Fibroblast of skin of right quadriceps (primary cell): ENCODE results near the gene SH2D5.
A peak's percentile ranks its signal among the peaks of the same experiment; 100 is the strongest.

Source experiments
- DNase-seq: peaks from one replicate; pipeline ENCODE4 v3.0.0-alpha.2; 2013

SH2D5 gene

GRCh38 chr1:20732588-20733359 is at the start of gene SH2D5:
SH2D5 (minus strand) TSS chr1:20732703; CDS start chr1:20728044, 4,659 bp downstream.
- DNase-seq, result peak; percentile 96

- no peak for DNase-seq
Measured at GRCh38 chr1:20775700-20776099, 43.2 kb upstream of the SH2D5 start.

- no peak for DNase-seq
Measured at GRCh38 chr1:20771780-20772179, 39.3 kb upstream of the SH2D5 start.

DNA sequence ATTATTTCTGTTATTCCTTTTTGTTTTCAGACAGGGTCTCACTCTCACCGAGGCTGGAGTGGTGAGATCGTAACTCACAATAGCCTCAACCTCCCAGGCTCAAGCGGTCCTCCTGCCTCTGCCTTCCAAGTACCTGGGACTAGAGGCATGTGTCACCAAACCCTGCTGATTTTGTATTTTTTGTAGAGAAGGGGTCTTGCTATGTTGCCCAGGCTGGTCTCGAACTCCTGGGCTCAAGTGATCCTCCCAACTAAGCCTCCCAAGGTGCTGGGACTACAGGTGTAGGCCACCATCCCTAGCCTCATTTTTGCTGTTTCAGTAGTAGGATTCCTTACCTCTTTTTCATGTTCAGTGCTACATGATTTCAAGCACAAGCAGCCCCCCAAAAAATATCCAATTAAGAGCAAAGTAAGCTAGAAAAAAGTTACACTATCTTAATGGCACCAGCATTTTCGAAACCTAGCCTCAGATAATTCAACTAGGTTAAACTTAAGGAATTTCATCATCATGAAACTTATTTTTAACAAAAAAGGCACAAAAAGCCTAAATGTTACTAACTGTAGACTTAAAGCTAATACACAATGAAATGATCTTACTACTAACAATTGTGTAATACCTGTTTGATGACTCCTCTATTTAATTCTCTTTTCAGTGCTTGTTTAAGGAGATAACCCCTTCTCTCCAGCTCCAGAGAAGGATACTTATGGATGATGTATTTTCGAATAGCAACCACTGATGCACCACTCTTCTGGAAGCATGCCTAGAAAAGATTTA is 38.0 kb upstream of the SH2D5 start:
- no peak for DNase-seq

- no peak for DNase-seq
Measured at GRCh38 chr1:20767271-20767670, 34.8 kb upstream of the SH2D5 start.

DNA sequence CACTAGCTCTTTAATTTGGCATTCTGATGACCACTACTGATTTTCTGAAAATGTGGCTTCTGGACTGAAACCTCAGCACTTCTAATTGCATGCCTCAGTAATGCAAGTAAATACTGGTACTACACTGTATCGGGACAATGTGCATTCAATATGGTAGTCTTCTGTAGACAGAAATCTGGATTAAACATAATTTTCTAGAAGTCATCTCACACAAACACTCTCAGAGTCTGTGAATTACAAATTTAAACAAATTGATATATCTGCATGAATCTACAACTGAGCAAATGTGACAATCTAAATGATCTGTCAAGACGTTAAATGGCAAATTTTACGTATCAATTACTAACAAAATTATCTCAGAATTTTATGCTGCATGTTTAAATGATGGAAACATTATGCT is 30.9 kb upstream of the SH2D5 start:
- DNase-seq, result no peak

GRCh38 chr1:20760322-20760721 is 27.8 kb upstream of the SH2D5 start:
- DNase-seq, result no peak

GRCh38 chr1:20753589-20753988 is 21.1 kb upstream of the SH2D5 start:
- DNase-seq, result peak; percentile 27

- no peak for DNase-seq
Measured at GRCh38 chr1:20751462-20751990, 19.0 kb upstream of the SH2D5 start.

GRCh38 chr1:20742671-20743070 is 10.2 kb upstream of the SH2D5 start:
- no peak for DNase-seq

GRCh38 chr1:20740781-20741180 is 8.3 kb upstream of the SH2D5 start:
- DNase-seq, result no peak

GRCh38 chr1:20739225-20739624 is 6.7 kb upstream of the SH2D5 start:
- peak; percentile 71 for DNase-seq

- DNase-seq, result no peak
Measured at GRCh38 chr1:20735581-20736111, 3.1 kb upstream of the SH2D5 start.

GRCh38 chr1:20733360-20733975 is 965 bp upstream of the SH2D5 start:
- DNase-seq, result no peak

GRCh38 chr1:20732071-20732587 is 374 bp downstream of the SH2D5 start:
- DNase-seq, result peak; percentile 64

GRCh38 chr1:20731057-20731991 is 1.2 kb downstream of the SH2D5 start:
- no peak for DNase-seq

DNA sequence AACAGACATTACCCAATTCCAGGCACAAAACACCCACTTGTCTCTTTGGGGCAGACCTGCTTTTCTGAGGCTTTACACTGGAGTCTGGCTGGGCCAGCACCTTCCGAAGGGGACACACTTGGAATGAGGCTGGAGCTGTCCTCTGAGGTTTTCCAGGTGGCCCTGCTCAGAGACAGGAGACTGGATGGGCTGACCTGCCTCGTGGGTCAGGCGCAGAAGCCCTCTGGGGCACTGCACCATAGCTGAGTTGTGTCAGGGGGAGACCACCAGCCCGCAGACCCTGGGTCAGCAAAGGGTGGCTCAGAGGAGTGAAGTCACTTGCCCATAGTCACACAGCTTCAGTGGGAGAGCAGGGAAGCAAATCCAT is 1.8 kb downstream of the SH2D5 start:
- no peak for DNase-seq

GRCh38 chr1:20729990-20730689 is 2.4 kb downstream of the SH2D5 start:
- no peak for DNase-seq

DNA sequence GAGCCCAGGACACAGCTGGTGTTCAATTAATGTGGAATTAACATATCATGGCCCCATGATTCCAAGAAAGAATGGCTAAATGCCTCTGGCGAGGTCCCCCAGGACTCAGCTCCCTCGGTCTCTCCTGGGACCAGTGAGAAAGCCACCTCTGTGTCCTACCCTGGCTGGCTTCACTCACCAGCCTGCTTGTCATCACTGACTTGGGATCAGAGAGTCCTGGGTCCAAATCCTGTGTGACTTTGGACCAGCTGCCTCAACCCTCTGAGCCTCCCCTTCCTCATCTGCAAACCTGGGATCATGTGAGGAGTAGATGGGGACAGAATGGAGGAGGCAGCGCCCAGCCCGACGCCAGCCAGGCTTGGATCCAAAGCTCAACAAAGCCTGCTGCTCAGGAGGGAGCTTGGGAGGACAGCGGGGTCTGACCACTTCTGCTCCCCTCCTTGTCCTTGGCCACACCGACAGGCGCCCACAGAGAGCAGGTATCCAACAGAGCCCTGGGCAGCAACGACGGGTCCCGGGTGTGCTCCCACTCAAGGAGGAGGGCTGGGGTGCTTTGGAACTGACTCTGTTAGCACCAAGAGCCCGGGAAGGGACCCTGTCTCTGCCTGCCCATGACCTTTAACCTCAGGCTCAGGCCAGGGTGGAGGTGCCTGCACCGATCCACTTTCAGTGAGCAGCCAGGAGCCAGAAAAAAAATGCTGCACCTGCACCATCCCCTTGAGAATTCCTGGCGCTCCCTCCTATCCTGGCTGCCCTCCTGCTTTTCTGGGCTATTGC is 3.2 kb downstream of the SH2D5 start:
- no peak for DNase-seq

GRCh38 chr1:20728371-20729154 is 3.9 kb downstream of the SH2D5 start:
- no peak for DNase-seq
